IMR-90 (cell line): Measurements from ENCODE around the gene FKBP14. TPM values are rescaled to one million over a fixed set of nuclear protein-coding genes. Genes with fewer than 3 reads are reported as not detected.

ENCODE experiments used
- ATAC-seq: fragments of 200-7000 bp; cut with Tn5 transposase; 2 replicates; pipeline ENCODE4 v1.9.1; 2020; ENCODE audit warnings: low read depth, mild to moderate bottlenecking, moderate library complexity
- Bru-seq: library from RNA; stranded (reverse); fragments of 400-500 nt; gene quantifications from one replicate; lab custom pipeline; 2021; lab: Mats Ljungman, UMichigan
- BruChase-seq, 2 experiments: library from RNA; stranded (reverse); fragments of 400-500 nt; gene quantifications; one replicate each; lab custom pipeline; 2021; lab: Mats Ljungman, UMichigan
- BruUV-seq: library from RNA; stranded (reverse); fragments of 400-500 nt; replicated peaks from 2 replicates; lab custom pipeline; 2021; lab: Mats Ljungman, UMichigan
- CTCF ChIA-PET: fragments of 300-600 bp; formaldehyde crosslinking; extraction: SDS; loops from one replicate; lab custom pipeline; 2021; ENCODE audit warnings: antibody characterized with exemption; lab: Yijun Ruan, JAX
- POLR2A ChIA-PET: fragments of 300-600 bp; sonication (Branson Sonifier 250); formaldehyde crosslinking; loops from one replicate; lab custom pipeline; 2022; ENCODE audit warnings: antibody characterized with exemption; ENCODE audit not compliant: unreplicated experiment; lab: Charles Lee
- DNase-seq: peaks from one replicate; pipeline ENCODE4 v3.0.0; 2013
- H2AFZ ChIP-seq: replicated peaks from 2 replicates; pipeline ENCODE3; 2013; ENCODE audit warnings: low read length, mild to moderate bottlenecking; ENCODE audit not compliant: poor library complexity
- H2AK5ac ChIP-seq: 2 replicates; pipeline ENCODE4 v1.6.1; 2013; ENCODE audit warnings: low read depth, low read length, inconsistent platforms
- H2AK9ac ChIP-seq: replicated peaks from 2 replicates; pipeline ENCODE3; 2013; ENCODE audit warnings: mild to moderate bottlenecking, low read depth, low read length, moderate library complexity; ENCODE audit not compliant: poor library complexity
- H2BK120ac ChIP-seq: 2 replicates; pipeline ENCODE4 v1.6.1; 2013; ENCODE audit warnings: low read depth, low read length, inconsistent platforms
- H2BK15ac ChIP-seq: 3 replicates; pipeline ENCODE4 v1.6.1; 2013; ENCODE audit warnings: low read depth, low read length, inconsistent platforms
- H2BK20ac ChIP-seq: 2 replicates; pipeline ENCODE4 v1.6.1; 2013; ENCODE audit warnings: low read depth, mild to moderate bottlenecking, inconsistent platforms, low read length, moderate library complexity
- H2BK5ac ChIP-seq: 2 replicates; pipeline ENCODE4 v1.6.1; 2013; ENCODE audit warnings: mild to moderate bottlenecking, low read depth, low read length, inconsistent platforms; ENCODE audit not compliant: poor library complexity, severe bottlenecking
- H3K14ac ChIP-seq: replicated peaks from 2 replicates; pipeline ENCODE4 v1.6.1; 2013; ENCODE audit warnings: low read depth, low read length, inconsistent platforms
- H3K18ac ChIP-seq: 2 replicates; pipeline ENCODE4 v1.6.1; 2013; ENCODE audit warnings: low read depth, low read length, control low read depth
- H3K23ac ChIP-seq: 2 replicates; pipeline ENCODE4 v1.6.1; 2013; ENCODE audit warnings: low read depth, low read length, inconsistent platforms
- H3K27ac ChIP-seq: 2 replicates; pipeline ENCODE4 v1.5.1; 2013; ENCODE audit warnings: mild to moderate bottlenecking, control low read depth, low read length; ENCODE audit not compliant: insufficient read depth
- H3K27me3 ChIP-seq: 2 replicates; pipeline ENCODE4 v1.6.1; 2013; ENCODE audit warnings: low read length; ENCODE audit not compliant: control insufficient read depth, insufficient read depth
- H3K36me3 ChIP-seq: 2 replicates; pipeline ENCODE4 v1.6.1; 2013; ENCODE audit warnings: low read length, mixed read lengths; ENCODE audit not compliant: control insufficient read depth, insufficient read depth
- H3K4ac ChIP-seq: 2 replicates; pipeline ENCODE4 v1.6.1; 2013; ENCODE audit warnings: low read depth, low read length, inconsistent platforms
- H3K4me1 ChIP-seq: 2 replicates; pipeline ENCODE4 v1.6.1; 2013; ENCODE audit warnings: low read length, mixed read lengths; ENCODE audit not compliant: control insufficient read depth, insufficient read depth
- H3K4me2 ChIP-seq: 2 replicates; pipeline ENCODE4 v1.6.1; 2013; ENCODE audit warnings: low read depth, mild to moderate bottlenecking, control low read depth, low read length, moderate library complexity
- H3K4me3 ChIP-seq: 2 replicates; pipeline ENCODE4 v1.5.1; 2013; ENCODE audit warnings: low read depth, mild to moderate bottlenecking, control low read depth, low read length, moderate library complexity; ENCODE audit not compliant: insufficient read depth
- H3K56ac ChIP-seq: 2 replicates; pipeline ENCODE4 v1.6.1; 2013; ENCODE audit warnings: low read length, inconsistent platforms; ENCODE audit not compliant: insufficient read depth; ENCODE audit errors: extremely low read depth
- H3K79me1 ChIP-seq, 2 experiments: 2 replicates each; pipeline ENCODE4 v1.6.1; 2013; ENCODE audit warnings: low read length in 2 of 2, inconsistent platforms in 1 of 2, low read depth in 1 of 2
- H3K9ac ChIP-seq: 2 replicates; pipeline ENCODE4 v1.6.1; 2013; ENCODE audit warnings: low read depth, low read length, control low read depth
- H3K9me1 ChIP-seq: 2 replicates; pipeline ENCODE4 v1.6.1; 2013; ENCODE audit warnings: low read length, inconsistent platforms; ENCODE audit not compliant: insufficient read depth
- H3K9me3 ChIP-seq: 2 replicates; pipeline ENCODE4 v1.6.1; 2013; ENCODE audit warnings: low read length; ENCODE audit not compliant: control insufficient read depth, insufficient read depth
- H4K20me1 ChIP-seq: 2 replicates; pipeline ENCODE4 v1.6.1; 2013; ENCODE audit warnings: low read length, inconsistent platforms; ENCODE audit not compliant: insufficient read depth
- H4K5ac ChIP-seq: 2 replicates; pipeline ENCODE4 v1.6.1; 2013; ENCODE audit warnings: mild to moderate bottlenecking, low read depth, low read length, control low read depth
- H4K8ac ChIP-seq, 2 experiments: 2 replicates each; pipeline ENCODE4 v1.6.1; 2013; ENCODE audit warnings: low read depth in 2 of 2, low read length in 2 of 2, control low read depth in 1 of 2, inconsistent platforms in 1 of 2
- H4K91ac ChIP-seq: 2 replicates; pipeline ENCODE4 v1.6.1; 2013; ENCODE audit warnings: low read depth, low read length, inconsistent platforms; ENCODE audit not compliant: insufficient read depth
- CEBPB ChIP-seq: IDR thresholded peaks from 2 replicates; pipeline ENCODE4 v1.6.1; 2012; ENCODE audit warnings: low read depth, low read length, improper control_type of control experiment
- FOS ChIP-seq: fragments of 150-350 bp; IDR thresholded peaks from 2 replicates; pipeline ENCODE4 v1.6.1; 2016; ENCODE audit warnings: low read depth, low read length
- MXI1 ChIP-seq: IDR thresholded peaks from 2 replicates; pipeline ENCODE4 v1.6.1; 2012; ENCODE audit warnings: low read depth, mild to moderate bottlenecking, low read length, moderate library complexity, borderline replicate concordance
- NFE2L2 ChIP-seq: fragments of 150-350 bp; IDR thresholded peaks from 2 replicates; pipeline ENCODE4 v1.6.1; 2016; ENCODE audit warnings: low read depth, mild to moderate bottlenecking, low read length
- POLR2A ChIP-seq: IDR thresholded peaks from 2 replicates; pipeline ENCODE4 v1.6.1; 2012; ENCODE audit warnings: mild to moderate bottlenecking, low read depth, low read length
- RFX5 ChIP-seq: IDR thresholded peaks from 2 replicates; pipeline ENCODE4 v1.8.0; 2012; ENCODE audit warnings: low read depth, mild to moderate bottlenecking, low read length, moderate library complexity
- USF2 ChIP-seq: fragments of 150-350 bp; IDR thresholded peaks from 2 replicates; pipeline ENCODE4 v1.6.1; 2017; ENCODE audit warnings: mild to moderate bottlenecking, antibody characterized with exemption, low read length, low read depth
- WGBS, 2 experiments: methylation state at CpG; one replicate each; pipeline versions ENCODE4 v1.1.5 to v1.1.7; 2013; ENCODE audit warnings: missing lambda C conversion rate in 2 of 2; ENCODE audit not compliant: insufficient read length in 1 of 2; ENCODE audit errors: extremely low coverage in 2 of 2; 5-methylcytosine and 5-hydroxymethylcytosine counted together
- dilution Hi-C: fragments of 300-500 bp; cut with HindIII; formaldehyde crosslinking; loops from one replicate; pipeline ENCODE4 v1.14.3; 2018; ENCODE audit warnings: low sequenced_read_pairs; ENCODE audit not compliant: unreplicated experiment
- in situ Hi-C: fragments of 300-500 bp; cut with MboI; formaldehyde crosslinking; loops from 3 replicates; pipeline ENCODE4 v1.14.3; 2019; ENCODE audit warnings: low sequenced_read_pairs, inconsistent platforms, mixed read lengths
- intact Hi-C: fragments of 100-400 bp; cut with micrococcal nuclease; formaldehyde crosslinking; loops from 2 replicates; pipeline ENCODE4 v1.10.0; 2022
- long read RNA-seq: library from polyadenylated mRNA; unstranded; transcript quantifications from one replicate; pipeline ENCODE4 v2.0.0, GENCODE V29; 2021; ENCODE audit not compliant: unreplicated experiment
- polyA plus RNA-seq, 3 experiments: library from polyadenylated mRNA; depleted of rRNA; stranded (reverse); fragments of >200 nt; gene quantifications; 2 replicates each; pipeline ENCODE4 v1.2.3, GENCODE V29; 2012; ENCODE audit warnings: low replicate concordance in 1 of 3
- total RNA-seq: library from RNA; depleted of rRNA; stranded (reverse); fragments of >200 nt; gene quantifications from 2 replicates; pipeline ENCODE4 v1.2.3, GENCODE V29; 2012; rRNA removed

FKBP14 gene
- total RNA-seq, result 27.1 and 45.0 TPM in 2 replicates
- polyA plus RNA-seq (2012; rRNA removed), result 21.8 and 26.3 TPM in 2 replicates
- polyA plus RNA-seq (2012; cell fraction: cytosol; rRNA removed), result 5.9 and 7.5 TPM in 2 replicates
- 1.6 and 9.7 TPM in 2 replicates for polyA plus RNA-seq (2012; cell fraction: nucleus; rRNA removed; ENCODE audit: low replicate concordance)
- Bru-seq, nascent RNA, result percentile 83 among the genes with signal in this experiment
- BruChase-seq, experiment 1, labeled RNA remaining after a 6-hour chase, result percentile 97 among the genes with signal in this experiment
- percentile 93 among the genes with signal in this experiment for BruChase-seq, experiment 2, labeled RNA remaining after a 2-hour chase
- long read RNA-seq, full-length matches to known transcripts, result 77 of 89 reads
- long read RNA-seq, partial matches to known transcripts, result 0 of 89 reads
- long read RNA-seq, other reads (novel, unspliced or antisense), result 12 of 89 reads

GRCh38 chr7:30026229-30027064 is at the start of gene FKBP14:
FKBP14 (minus strand) TSS chr7:30026702; CDS start chr7:30026508, 194 bp downstream.
- Histone ChIP-seq H3K27ac (peak within 1 kb of the TSS; percentile 87), H3K4ac (peak within 1 kb of the TSS; percentile 93), H3K9me3 (no peaks in the 10 kb centered on the region), H4K20me1 (peaks cover 14% of the 10 kb centered on the region; the same call in 1 of the 2 replicates), H2AK9ac (peak within 1 kb of the TSS; percentile 8), H3K14ac (peak within 1 kb of the TSS; percentile 98), H3K9me1 (peaks cover 7% of the 10 kb centered on the region), H3K23ac (peak within 1 kb of the TSS; percentile 99), H4K91ac (peak within 1 kb of the TSS; percentile 83), H4K8ac (peak within 1 kb of the TSS; percentile 71 to 94), H3K18ac (peak within 1 kb of the TSS; percentile 51), H3K56ac (peak within 1 kb of the TSS; percentile 97), H3K4me2 (peak within 1 kb of the TSS; percentile 99), H2AK5ac (peak within 1 kb of the TSS; percentile 79; the same call in 1 of the 2 replicates), H2BK20ac (peak within 1 kb of the TSS; percentile 87), H3K79me1 (peaks cover 19 to 65% of the 10 kb centered on the region in 2 experiments), H3K27me3 (no peaks in the 10 kb centered on the region), H3K4me1 (no peaks in the 10 kb centered on the region; the same call in 1 of the 2 replicates), H3K36me3 (peaks cover 5% of the 10 kb centered on the region), H3K9ac (peak within 1 kb of the TSS; percentile 94), H2BK15ac (peak within 1 kb of the TSS; percentile 83), H3K4me3 (peak within 1 kb of the TSS; percentile 81), H2AFZ (peak within 1 kb of the TSS; percentile 90), H2BK120ac (peak within 1 kb of the TSS; percentile 94), H2BK5ac (peak within 1 kb of the TSS; percentile 84), H4K5ac (peak within 1 kb of the TSS; percentile 45)
- dilution Hi-C loops, result no loop called here
- ChIA-PET POLR2A (interaction anchor here (0.7 kb wide), 1 partner anchor 44 kb away, joined by 3 read pairs; no protein-coding TSS in a partner anchor), CTCF (no interaction called here)
- ATAC-seq, result peak; percentile 86
- intact Hi-C loops, result loop anchor here (1.0 to 5.0 kb wide), 3 partner anchors 36 to 79 kb away; no protein-coding TSS in a partner anchor
- DNase-seq, result peak; percentile 100
- WGBS, 2 experiments, result 0% methylated on average over 14 of the region's 35 CpGs; no CpG with 5 or more reads in 1 of the 2 experiments
- TF ChIP-seq FOS (peak; percentile 55; the same call in 1 of the 2 replicates), RFX5 (no peak; the same call in 1 of the 2 replicates), POLR2A (peak; percentile 78), NFE2L2 (no peak), CEBPB (0 out of 2 replicates have a peak, but pooled peaks have one; percentile 29), MXI1 (peak; percentile 60; the same call in 1 of the 2 replicates), USF2 (peak; percentile 9; the same call in 1 of the 2 replicates)
- in situ Hi-C loops, result no loop called here
- BruUV-seq, result TSS peak; percentile 89
